Astrocyte of the spinal cord (primary cell): ENCODE measurements around the gene APLP2.

Experiments
- DNase-seq: peaks from one replicate; pipeline ENCODE4 v3.0.0; 2011; ENCODE audit warnings: low read depth, low spot score
- H3K4me3 ChIP-seq: 2 replicates; pipeline ENCODE4 v1.5.1; 2011; ENCODE audit warnings: low read depth, mild to moderate bottlenecking, low read length, moderate library complexity
- in situ Hi-C: cut with HindIII; loops from 2 replicates; pipeline ENCODE4 v1.10.0; 2017; ENCODE audit warnings: low sequenced_read_pairs
- TF ChIP-seq, protein P1 (sequence below): IDR thresholded peaks from 2 replicates; pipeline ENCODE4 v1.5.1; 2012; ENCODE audit warnings: low read depth, mild to moderate bottlenecking, low read length, inconsistent platforms

The APLP2 gene

DNA sequence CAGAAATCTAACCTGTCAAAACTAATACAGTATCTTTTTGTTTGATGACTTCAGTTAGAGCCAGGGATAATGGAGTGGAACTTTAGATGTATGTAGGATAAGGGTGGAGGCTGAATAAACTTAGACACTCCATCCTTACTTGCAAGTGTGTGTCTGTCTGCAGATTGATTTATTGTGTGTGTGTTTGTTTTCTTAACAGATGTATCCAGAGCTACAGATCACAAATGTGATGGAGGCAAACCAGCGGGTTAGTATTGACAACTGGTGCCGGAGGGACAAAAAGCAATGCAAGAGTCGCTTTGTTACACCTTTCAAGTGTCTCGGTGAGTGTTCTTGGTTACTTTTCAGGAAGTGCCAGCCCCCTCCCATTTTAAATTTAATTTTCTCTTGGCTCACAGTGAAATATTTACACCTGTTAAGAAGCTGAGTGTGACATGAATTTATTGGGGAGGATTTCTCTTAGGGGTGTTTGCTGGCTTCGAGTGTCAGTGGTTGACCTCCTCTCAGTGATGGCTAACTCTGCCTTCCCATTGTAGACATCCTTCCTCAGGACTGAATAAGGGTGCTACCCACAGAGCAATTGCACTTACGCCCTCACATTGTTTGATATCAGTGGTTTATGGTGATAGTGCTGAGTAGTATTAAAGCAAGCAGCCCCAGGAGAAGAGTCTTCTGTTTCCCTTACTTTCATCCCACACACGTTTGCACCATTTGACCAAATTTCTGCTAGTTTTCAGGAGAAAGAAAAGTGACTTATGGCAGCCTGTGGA is 40.8 kb downstream of the APLP2 start:
- in situ Hi-C loops = no loop called here

DNA sequence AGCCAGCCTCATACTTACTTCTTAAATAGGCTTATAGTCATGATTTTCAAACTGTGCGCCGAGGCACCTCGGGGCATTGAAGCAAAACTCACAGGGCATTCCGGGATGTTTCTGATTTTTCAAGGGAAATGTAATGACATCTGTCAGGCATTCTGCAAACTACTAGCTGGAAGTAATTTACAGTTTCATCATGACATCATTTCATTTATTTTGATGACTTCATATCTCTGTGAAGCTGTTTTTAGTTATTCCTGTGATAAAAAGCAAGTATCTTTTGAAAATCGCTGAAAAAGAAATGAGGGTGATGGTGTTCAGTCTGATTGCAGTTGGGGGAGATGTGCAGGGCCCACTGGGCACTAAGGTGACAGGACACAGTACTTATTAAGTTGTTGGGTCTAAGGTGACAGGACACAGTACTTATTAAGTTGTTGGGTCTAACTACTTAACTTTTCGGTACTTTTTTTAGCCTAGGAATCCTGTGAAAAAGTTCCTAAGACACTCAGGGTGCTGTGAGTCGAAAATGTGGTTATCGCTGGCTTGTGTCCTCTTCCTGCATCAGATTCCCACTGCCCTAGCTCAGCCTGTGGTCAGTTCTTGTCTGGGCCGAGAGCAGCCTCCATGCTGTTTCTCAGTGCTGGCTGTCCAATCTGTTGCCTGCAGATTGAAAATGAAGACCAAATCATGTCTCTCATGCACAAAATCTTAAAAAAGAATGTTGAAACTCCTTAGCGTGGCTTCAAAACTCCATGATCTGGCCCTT is 42.6 kb downstream of the APLP2 start:
- peak; percentile 34 for DNase-seq
- H3K4me3 ChIP-seq = no peak overlapping the region
- TF ChIP-seq, protein P1, sequence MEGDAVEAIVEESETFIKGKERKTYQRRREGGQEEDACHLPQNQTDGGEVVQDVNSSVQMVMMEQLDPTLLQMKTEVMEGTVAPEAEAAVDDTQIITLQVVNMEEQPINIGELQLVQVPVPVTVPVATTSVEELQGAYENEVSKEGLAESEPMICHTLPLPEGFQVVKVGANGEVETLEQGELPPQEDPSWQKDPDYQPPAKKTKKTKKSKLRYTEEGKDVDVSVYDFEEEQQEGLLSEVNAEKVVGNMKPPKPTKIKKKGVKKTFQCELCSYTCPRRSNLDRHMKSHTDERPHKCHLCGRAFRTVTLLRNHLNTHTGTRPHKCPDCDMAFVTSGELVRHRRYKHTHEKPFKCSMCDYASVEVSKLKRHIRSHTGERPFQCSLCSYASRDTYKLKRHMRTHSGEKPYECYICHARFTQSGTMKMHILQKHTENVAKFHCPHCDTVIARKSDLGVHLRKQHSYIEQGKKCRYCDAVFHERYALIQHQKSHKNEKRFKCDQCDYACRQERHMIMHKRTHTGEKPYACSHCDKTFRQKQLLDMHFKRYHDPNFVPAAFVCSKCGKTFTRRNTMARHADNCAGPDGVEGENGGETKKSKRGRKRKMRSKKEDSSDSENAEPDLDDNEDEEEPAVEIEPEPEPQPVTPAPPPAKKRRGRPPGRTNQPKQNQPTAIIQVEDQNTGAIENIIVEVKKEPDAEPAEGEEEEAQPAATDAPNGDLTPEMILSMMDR = no peak
- in situ Hi-C loops = no loop called here

More for the DNA sequence above, 40.8 kb downstream of the APLP2 start:
- no peak overlapping the region for H3K4me3 ChIP-seq
- no peak for DNase-seq
- TF ChIP-seq, protein P1 = no peak

DNA sequence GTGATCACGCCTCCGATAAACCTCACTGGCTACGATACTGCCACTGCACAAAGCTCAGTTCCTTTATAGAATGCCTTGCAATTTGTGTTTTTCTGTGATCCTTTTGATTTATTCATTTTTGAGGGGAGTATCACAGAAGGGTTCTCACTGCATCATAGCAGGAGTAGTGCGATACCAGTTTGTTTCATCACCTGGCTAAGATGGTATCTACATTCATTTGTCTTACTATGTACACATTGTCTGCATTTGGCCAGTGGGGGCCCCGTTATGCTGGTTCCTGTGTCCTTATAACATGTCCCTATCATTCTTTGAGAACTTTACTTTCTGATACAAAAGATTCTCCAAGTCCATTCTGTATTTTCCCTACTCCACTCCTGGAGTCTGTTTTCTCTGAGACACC is 44.6 kb downstream of the APLP2 start:
- DNase-seq = no peak
- H3K4me3 ChIP-seq = no peak overlapping the region
- TF ChIP-seq, protein P1 = no peak
- in situ Hi-C loops = no loop called here

DNA sequence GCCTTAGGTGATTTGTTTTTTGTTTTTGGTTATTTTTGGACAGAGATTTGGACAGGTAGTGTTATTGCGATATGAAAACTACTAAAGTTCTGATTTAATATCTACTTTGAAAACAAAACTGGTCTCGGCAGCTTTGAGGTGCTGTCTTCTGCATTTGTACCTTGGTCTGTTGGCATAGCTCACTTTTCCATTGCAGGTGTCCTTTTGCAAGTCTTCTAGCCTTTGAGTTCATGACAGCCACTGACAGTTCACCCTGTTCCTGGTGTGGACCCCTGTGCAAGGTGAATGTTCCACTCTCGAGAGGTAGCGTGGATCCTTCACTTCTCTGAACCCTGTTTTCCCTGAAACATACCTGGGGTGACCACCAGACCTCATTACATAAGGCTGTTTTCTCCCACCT is 45.0 kb downstream of the APLP2 start:
- DNase-seq = no peak
- TF ChIP-seq, protein P1 = no peak
- no peak overlapping the region for H3K4me3 ChIP-seq
- in situ Hi-C loops = no loop called here

DNA sequence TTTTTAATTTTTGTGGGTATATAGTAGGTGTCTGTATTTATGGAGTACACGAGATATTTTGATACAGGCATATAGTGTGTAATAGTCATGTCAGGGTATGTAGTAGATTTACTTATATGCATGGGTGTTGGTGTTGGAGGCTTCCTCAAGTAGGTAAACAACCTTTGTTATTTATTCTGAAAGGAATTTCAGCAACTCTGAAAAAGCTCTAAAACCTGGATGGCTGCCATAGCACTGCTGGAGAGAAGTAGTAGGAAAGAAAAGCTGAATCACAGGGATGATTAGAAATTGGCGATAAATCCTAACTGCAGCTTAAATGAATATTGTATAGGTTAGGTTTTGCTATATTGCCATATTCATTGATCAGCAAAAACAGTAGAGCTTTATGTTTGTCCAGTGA is 45.5 kb downstream of the APLP2 start:
- no peak overlapping the region for H3K4me3 ChIP-seq
- DNase-seq = peak; percentile 67
- in situ Hi-C loops = no loop called here
- TF ChIP-seq, protein P1 = no peak

DNA sequence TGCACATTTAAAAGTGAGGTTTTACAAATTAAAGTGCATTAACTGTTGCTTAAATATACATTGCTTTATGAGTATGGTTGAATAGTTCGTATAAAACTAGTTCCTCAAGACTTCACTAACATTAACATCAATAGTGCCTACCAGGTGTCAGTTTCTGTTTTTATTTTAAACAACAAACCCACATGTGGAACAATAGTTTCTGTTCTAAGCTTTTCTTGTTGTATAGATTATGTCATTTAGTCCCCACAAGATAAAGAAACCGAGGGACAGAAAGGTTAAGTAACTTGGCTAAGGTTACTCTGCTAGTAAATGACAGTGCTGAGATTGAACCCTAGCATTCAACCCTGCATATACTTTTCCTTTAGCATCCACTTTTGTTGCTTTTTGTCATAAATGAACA is 48.5 kb downstream of the APLP2 start:
- no peak overlapping the region for H3K4me3 ChIP-seq
- DNase-seq = no peak
- in situ Hi-C loops = no loop called here
- TF ChIP-seq, protein P1 = no peak
